H1 (cell line): ENCODE data around the gene NUMB. TPM values are rescaled to one million over a fixed set of nuclear protein-coding genes. Genes with fewer than 3 reads are reported as not detected.
A peak's percentile ranks its signal among the peaks of the same experiment; 100 is the strongest.

ENCODE experiments used
- GABPA ChIP-seq: IDR thresholded peaks from 2 replicates; pipeline ENCODE4 v1.6.1; 2011; ENCODE audit warnings: mild to moderate bottlenecking, low read length, moderate library complexity, borderline replicate concordance; ENCODE audit not compliant: insufficient read depth
- RFX5 ChIP-seq: IDR thresholded peaks from 2 replicates; pipeline ENCODE4 v1.6.1; 2011; ENCODE audit warnings: low read depth, low read length, improper control_type of control experiment, borderline replicate concordance
- SUZ12 ChIP-seq: fragments of 200-600 bp; sonication (generic); IDR thresholded peaks from 2 replicates; pipeline ENCODE4 v1.6.1; 2012; ENCODE audit warnings: mild to moderate bottlenecking, inconsistent platforms, low read length, moderate library complexity, mixed read lengths
- TAF7 ChIP-seq: optimal IDR thresholded peaks from 2 replicates; pipeline ENCODE3; 2011; ENCODE audit warnings: low read depth, mild to moderate bottlenecking, inconsistent platforms, low read length, moderate library complexity, borderline replicate concordance
- ZNF274 ChIP-seq: IDR thresholded peaks from 2 replicates; pipeline ENCODE4 v1.7.0; 2012; ENCODE audit warnings: low read length, borderline replicate concordance; ENCODE audit errors: extremely low read depth
- polyA plus RNA-seq, 7 experiments: library from polyadenylated mRNA; depleted of rRNA in 3 of 7; stranded (reverse) in 5 of 7; unstranded in 2 of 7; fragments of >200 nt in 5 of 7; fragments of 200-250 nt in 2 of 7; gene quantifications; 1 replicate in 5 of 7; 2 replicates in 1 of 7; 4 replicates in 1 of 7; pipeline versions ENCODE4 v1.2.1 to v1.2.3, GENCODE V29; 2011 to 2013; ENCODE audit warnings: missing spikeins in 2 of 7, mixed read lengths in 2 of 7
- total RNA-seq: library from RNA; stranded (reverse); fragmentation: NEBNext Ultra II Directional; extraction: Animal tissue kit (Norgen Biotek cat#: 25700); gene quantifications from 2 replicates; pipeline ENCODE4 v1.2.1, GENCODE V29; 2021
- TF ChIP-seq, protein P1 (sequence below): fragments of 300-600 bp; sonication (generic); IDR thresholded peaks from 2 replicates; pipeline ENCODE4 v1.7.1; 2012; ENCODE audit warnings: low read length, moderate library complexity, mild to moderate bottlenecking, inconsistent platforms; ENCODE audit not compliant: insufficient replicate concordance

The NUMB gene
- total and polyA plus RNA-seq, 2 of the 8 experiments (the other 6 are each of a cell fraction or from before 2014, with no cell fraction given), result 54.3 to 78.1 TPM

DNA sequence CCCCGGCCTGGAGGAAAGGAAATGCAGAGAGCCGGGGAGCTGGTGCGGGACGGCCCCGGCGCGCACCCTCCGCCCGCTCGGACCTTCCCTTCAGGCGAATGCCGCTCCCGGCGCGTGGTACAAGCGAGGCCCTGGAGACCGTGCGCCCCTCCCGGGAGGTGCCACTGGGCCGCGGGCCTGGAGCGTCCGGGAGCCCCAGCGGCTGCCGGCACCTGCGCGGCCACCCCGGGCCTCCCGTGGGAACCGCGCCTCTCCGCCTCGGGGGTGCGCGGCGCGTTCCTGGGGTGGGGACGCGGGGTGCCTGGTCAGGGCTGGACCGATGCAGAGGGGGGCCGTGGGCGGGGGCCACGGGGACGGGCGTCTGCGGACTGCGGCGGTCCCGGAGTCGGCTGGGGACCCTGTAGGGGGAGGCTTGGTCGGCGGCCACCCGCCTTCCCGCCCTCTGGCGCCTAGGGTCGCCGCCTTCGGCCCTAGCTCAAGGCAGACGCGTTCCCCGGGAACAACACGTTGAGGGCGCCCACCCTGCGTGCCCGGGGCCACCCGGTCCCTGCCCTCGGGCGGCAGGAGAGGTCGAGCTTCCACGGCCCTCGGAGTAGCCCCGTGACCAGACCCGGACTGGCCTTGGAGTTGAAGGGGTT, 220.4 kb downstream of the NUMB start (continued):
- TF ChIP-seq, protein P1, sequence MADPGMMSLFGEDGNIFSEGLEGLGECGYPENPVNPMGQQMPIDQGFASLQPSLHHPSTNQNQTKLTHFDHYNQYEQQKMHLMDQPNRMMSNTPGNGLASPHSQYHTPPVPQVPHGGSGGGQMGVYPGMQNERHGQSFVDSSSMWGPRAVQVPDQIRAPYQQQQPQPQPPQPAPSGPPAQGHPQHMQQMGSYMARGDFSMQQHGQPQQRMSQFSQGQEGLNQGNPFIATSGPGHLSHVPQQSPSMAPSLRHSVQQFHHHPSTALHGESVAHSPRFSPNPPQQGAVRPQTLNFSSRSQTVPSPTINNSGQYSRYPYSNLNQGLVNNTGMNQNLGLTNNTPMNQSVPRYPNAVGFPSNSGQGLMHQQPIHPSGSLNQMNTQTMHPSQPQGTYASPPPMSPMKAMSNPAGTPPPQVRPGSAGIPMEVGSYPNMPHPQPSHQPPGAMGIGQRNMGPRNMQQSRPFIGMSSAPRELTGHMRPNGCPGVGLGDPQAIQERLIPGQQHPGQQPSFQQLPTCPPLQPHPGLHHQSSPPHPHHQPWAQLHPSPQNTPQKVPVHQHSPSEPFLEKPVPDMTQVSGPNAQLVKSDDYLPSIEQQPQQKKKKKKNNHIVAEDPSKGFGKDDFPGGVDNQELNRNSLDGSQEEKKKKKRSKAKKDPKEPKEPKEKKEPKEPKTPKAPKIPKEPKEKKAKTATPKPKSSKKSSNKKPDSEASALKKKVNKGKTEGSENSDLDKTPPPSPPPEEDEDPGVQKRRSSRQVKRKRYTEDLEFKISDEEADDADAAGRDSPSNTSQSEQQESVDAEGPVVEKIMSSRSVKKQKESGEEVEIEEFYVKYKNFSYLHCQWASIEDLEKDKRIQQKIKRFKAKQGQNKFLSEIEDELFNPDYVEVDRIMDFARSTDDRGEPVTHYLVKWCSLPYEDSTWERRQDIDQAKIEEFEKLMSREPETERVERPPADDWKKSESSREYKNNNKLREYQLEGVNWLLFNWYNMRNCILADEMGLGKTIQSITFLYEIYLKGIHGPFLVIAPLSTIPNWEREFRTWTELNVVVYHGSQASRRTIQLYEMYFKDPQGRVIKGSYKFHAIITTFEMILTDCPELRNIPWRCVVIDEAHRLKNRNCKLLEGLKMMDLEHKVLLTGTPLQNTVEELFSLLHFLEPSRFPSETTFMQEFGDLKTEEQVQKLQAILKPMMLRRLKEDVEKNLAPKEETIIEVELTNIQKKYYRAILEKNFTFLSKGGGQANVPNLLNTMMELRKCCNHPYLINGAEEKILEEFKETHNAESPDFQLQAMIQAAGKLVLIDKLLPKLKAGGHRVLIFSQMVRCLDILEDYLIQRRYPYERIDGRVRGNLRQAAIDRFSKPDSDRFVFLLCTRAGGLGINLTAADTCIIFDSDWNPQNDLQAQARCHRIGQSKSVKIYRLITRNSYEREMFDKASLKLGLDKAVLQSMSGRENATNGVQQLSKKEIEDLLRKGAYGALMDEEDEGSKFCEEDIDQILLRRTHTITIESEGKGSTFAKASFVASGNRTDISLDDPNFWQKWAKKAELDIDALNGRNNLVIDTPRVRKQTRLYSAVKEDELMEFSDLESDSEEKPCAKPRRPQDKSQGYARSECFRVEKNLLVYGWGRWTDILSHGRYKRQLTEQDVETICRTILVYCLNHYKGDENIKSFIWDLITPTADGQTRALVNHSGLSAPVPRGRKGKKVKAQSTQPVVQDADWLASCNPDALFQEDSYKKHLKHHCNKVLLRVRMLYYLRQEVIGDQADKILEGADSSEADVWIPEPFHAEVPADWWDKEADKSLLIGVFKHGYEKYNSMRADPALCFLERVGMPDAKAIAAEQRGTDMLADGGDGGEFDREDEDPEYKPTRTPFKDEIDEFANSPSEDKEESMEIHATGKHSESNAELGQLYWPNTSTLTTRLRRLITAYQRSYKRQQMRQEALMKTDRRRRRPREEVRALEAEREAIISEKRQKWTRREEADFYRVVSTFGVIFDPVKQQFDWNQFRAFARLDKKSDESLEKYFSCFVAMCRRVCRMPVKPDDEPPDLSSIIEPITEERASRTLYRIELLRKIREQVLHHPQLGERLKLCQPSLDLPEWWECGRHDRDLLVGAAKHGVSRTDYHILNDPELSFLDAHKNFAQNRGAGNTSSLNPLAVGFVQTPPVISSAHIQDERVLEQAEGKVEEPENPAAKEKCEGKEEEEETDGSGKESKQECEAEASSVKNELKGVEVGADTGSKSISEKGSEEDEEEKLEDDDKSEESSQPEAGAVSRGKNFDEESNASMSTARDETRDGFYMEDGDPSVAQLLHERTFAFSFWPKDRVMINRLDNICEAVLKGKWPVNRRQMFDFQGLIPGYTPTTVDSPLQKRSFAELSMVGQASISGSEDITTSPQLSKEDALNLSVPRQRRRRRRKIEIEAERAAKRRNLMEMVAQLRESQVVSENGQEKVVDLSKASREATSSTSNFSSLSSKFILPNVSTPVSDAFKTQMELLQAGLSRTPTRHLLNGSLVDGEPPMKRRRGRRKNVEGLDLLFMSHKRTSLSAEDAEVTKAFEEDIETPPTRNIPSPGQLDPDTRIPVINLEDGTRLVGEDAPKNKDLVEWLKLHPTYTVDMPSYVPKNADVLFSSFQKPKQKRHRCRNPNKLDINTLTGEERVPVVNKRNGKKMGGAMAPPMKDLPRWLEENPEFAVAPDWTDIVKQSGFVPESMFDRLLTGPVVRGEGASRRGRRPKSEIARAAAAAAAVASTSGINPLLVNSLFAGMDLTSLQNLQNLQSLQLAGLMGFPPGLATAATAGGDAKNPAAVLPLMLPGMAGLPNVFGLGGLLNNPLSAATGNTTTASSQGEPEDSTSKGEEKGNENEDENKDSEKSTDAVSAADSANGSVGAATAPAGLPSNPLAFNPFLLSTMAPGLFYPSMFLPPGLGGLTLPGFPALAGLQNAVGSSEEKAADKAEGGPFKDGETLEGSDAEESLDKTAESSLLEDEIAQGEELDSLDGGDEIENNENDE, result no peak
- TF ChIP-seq GABPA (no peak; the same call in 1 of the 2 replicates), RFX5 (no peak), SUZ12 (peak; percentile 54; the same call in 1 of the 2 replicates), ZNF274 (no peak), TAF7 (no peak)
